ENCODE data around the gene ETV4.

The ETV4 gene

DNA sequence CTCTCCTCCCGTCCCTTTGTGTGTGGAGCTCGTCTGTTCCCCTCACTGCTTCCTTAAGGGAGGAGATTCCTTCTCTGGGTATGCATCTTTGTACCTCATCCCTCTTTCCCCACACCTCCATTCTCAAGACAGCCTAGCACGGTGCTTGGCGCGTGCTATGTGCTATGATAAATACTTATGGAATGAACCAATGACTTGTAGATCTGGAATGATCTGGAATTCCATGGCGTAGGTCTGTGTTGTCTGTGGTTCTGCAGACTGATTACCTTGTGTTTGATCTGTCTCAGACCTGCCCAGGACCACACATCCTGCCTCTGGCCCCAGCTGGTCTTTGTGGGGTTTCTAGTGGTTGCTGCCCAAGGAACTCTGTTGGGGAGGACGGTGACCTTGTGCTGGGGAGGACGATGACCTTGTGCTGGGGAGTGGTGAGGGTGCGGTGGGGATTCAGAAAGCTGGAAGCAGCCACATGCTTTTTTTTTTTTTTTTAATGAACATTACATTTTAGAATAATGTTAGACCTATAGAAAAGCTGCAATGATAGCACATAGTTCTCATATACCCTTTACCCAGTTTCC, 33.5 kb upstream of the ETV4 start:
- Histone ChIP-seq H3K36me3 (ENCODE audit: insufficient read depth, low read depth, low read length) (no peaks in the 10 kb centered on the region), H3K27me3 (ENCODE audit: insufficient read depth, low read length) (no peaks in the 10 kb centered on the region), H3K9ac (ENCODE audit: low read depth, low read length) (peak overlapping the region; percentile 43; the same call in 1 of the 2 replicates), H3K27ac (ENCODE audit: low read length) (no peak overlapping the region), H3K9me3 (ENCODE audit: insufficient read depth, low read depth, low read length) (no peaks in the 10 kb centered on the region), H3K4me3 (ENCODE audit: low read length) (no peak overlapping the region), H3K4me1 (ENCODE audit: insufficient read depth, low read length) (peaks cover 23% of the 10 kb centered on the region)

DNA sequence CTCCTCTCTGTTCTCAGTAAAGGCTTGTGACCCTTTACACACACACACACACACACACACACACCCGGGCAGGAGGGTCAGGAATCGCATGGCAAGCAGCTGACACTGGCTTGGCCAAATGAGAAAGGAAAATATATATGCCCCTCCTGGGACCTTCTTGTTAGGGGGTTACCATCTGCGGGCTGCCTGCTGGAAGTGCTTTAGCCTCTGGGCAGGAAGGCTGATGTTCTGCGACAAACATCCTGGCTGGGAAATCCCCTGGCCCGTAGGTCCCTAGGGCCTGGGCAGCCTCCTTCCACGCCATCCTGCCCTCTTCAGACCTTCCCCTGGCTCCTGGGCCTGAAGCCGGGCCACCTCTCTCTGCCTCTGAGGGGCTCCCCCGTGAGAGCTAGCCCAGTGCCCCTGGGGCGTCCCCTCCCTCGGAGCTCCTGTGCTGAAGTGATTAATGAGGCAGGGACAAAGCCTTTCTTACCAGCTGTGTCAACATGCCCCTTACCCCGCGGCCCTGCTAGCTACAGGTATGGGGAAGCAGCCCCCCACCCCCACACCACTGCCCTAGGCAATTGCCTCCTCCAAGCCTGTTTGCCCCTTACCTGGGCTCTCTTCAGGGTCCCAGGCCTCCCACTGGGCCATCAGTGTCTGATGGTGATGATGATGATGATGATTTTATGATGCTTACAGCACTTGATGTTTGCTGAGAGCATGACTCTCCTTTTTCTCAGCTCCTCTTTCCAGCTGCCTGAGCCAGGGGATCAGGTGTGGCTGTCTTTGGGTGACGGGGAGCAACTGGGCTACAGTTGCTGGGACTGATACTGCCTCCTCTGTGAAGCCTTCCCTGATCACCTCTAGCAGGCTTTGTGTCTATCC, 32.8 kb upstream of the ETV4 start:
- Histone ChIP-seq H3K27me3 (ENCODE audit: insufficient read depth, low read length) (no peaks in the 10 kb centered on the region), H3K9ac (ENCODE audit: low read depth, low read length) (peak overlapping the region; percentile 43; the same call in 1 of the 2 replicates), H3K27ac (ENCODE audit: low read length) (no peak overlapping the region), H3K4me3 (ENCODE audit: low read length) (no peak overlapping the region), H3K4me1 (ENCODE audit: insufficient read depth, low read length) (peaks cover 23% of the 10 kb centered on the region), H3K36me3 (ENCODE audit: insufficient read depth, low read depth, low read length) (no peaks in the 10 kb centered on the region), H3K9me3 (ENCODE audit: insufficient read depth, low read depth, low read length) (no peaks in the 10 kb centered on the region)

GRCh38 chr17:43578404-43578698, 32.2 kb upstream of the ETV4 start:
- Histone ChIP-seq H3K4me3 (ENCODE audit: low read length) (no peak overlapping the region), H3K9ac (ENCODE audit: low read depth, low read length) (no peak overlapping the region; the same call in 1 of the 2 replicates), H3K4me1 (ENCODE audit: insufficient read depth, low read length) (peaks cover 23% of the 10 kb centered on the region), H3K27ac (ENCODE audit: low read length) (no peak overlapping the region), H3K27me3 (ENCODE audit: insufficient read depth, low read length) (no peaks in the 10 kb centered on the region), H3K36me3 (ENCODE audit: insufficient read depth, low read depth, low read length) (no peaks in the 10 kb centered on the region), H3K9me3 (ENCODE audit: insufficient read depth, low read depth, low read length) (no peaks in the 10 kb centered on the region)

- no peak overlapping the region for H3K9ac ChIP-seq (ENCODE audit: low read depth, low read length)
- no peak overlapping the region for H3K27ac ChIP-seq (ENCODE audit: low read length)
- no peaks in the 10 kb centered on the region for H3K9me3 ChIP-seq (ENCODE audit: insufficient read depth, low read depth, low read length)
- peaks cover 23% of the 10 kb centered on the region for H3K4me1 ChIP-seq (ENCODE audit: insufficient read depth, low read length)
- H3K27me3 ChIP-seq (ENCODE audit: insufficient read depth, low read length) = no peaks in the 10 kb centered on the region
- no peak overlapping the region for H3K4me3 ChIP-seq (ENCODE audit: low read length)
- H3K36me3 ChIP-seq (ENCODE audit: insufficient read depth, low read depth, low read length) = no peaks in the 10 kb centered on the region
Observed at GRCh38 chr17:43577664-43578403, 31.7 kb upstream of the ETV4 start.

- Histone ChIP-seq H3K4me1 (ENCODE audit: insufficient read depth, low read length) (peaks cover 23% of the 10 kb centered on the region), H3K27ac (ENCODE audit: low read length) (no peak overlapping the region)
Observed at GRCh38 chr17:43576563-43577229, 30.6 kb upstream of the ETV4 start.

GRCh38 chr17:43574896-43575525, 28.9 kb upstream of the ETV4 start:
- Histone ChIP-seq H3K9ac (ENCODE audit: low read depth, low read length) (no peak overlapping the region), H3K4me3 (ENCODE audit: low read length) (no peak overlapping the region), H3K4me1 (ENCODE audit: insufficient read depth, low read length) (peaks cover 23% of the 10 kb centered on the region), H3K27me3 (ENCODE audit: insufficient read depth, low read length) (no peaks in the 10 kb centered on the region), H3K9me3 (ENCODE audit: insufficient read depth, low read depth, low read length) (no peaks in the 10 kb centered on the region), H3K27ac (ENCODE audit: low read length) (no peak overlapping the region), H3K36me3 (ENCODE audit: insufficient read depth, low read depth, low read length) (no peaks in the 10 kb centered on the region)

More at GRCh38 chr17:43576563-43577229, 30.6 kb upstream of the ETV4 start:
- H3K27me3 ChIP-seq (ENCODE audit: insufficient read depth, low read length) = no peaks in the 10 kb centered on the region
- H3K9me3 ChIP-seq (ENCODE audit: insufficient read depth, low read depth, low read length) = no peaks in the 10 kb centered on the region
- peak overlapping the region; percentile 46 for H3K4me3 ChIP-seq (ENCODE audit: low read length)
- H3K36me3 ChIP-seq (ENCODE audit: insufficient read depth, low read depth, low read length) = no peaks in the 10 kb centered on the region
- H3K9ac ChIP-seq (ENCODE audit: low read depth, low read length) = no peak overlapping the region

DNA sequence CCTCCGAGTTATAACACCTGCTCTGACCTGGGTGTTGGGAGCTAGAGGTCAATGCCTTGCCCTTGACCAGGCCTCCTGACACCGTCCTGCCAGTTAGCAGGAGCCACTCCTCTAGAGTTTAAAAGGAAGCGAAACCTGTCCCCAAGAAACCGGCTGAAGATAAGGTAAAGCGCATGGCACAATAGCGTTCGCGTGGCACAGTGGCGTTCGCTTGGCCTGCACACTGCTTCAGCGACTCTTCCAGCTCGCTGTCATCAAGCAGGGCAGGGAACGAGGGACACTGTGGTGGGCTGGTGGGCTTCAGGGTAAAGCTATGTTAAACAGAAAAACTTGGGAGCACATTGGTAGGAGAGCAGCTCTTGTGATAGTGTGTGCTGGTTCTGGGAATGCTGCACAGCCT, 28.2 kb upstream of the ETV4 start:
- H3K9ac ChIP-seq (ENCODE audit: low read depth, low read length) = no peak overlapping the region
- no peaks in the 10 kb centered on the region for H3K27me3 ChIP-seq (ENCODE audit: insufficient read depth, low read length)
- no peaks in the 10 kb centered on the region for H3K9me3 ChIP-seq (ENCODE audit: insufficient read depth, low read depth, low read length)
- H3K4me3 ChIP-seq (ENCODE audit: low read length) = no peak overlapping the region
- peaks cover 20% of the 10 kb centered on the region for H3K4me1 ChIP-seq (ENCODE audit: insufficient read depth, low read length)
- no peak overlapping the region for H3K27ac ChIP-seq (ENCODE audit: low read length)
- no peaks in the 10 kb centered on the region for H3K36me3 ChIP-seq (ENCODE audit: insufficient read depth, low read depth, low read length)

GRCh38 chr17:43573579-43574321, 27.6 kb upstream of the ETV4 start:
- H3K27ac ChIP-seq (ENCODE audit: low read length) = no peak overlapping the region
- H3K4me1 ChIP-seq (ENCODE audit: insufficient read depth, low read length) = peaks cover 14% of the 10 kb centered on the region
- H3K36me3 ChIP-seq (ENCODE audit: insufficient read depth, low read depth, low read length) = no peaks in the 10 kb centered on the region
- H3K4me3 ChIP-seq (ENCODE audit: low read length) = no peak overlapping the region
- H3K9me3 ChIP-seq (ENCODE audit: insufficient read depth, low read depth, low read length) = no peaks in the 10 kb centered on the region
- no peaks in the 10 kb centered on the region for H3K27me3 ChIP-seq (ENCODE audit: insufficient read depth, low read length)
- no peak overlapping the region for H3K9ac ChIP-seq (ENCODE audit: low read depth, low read length)

DNA sequence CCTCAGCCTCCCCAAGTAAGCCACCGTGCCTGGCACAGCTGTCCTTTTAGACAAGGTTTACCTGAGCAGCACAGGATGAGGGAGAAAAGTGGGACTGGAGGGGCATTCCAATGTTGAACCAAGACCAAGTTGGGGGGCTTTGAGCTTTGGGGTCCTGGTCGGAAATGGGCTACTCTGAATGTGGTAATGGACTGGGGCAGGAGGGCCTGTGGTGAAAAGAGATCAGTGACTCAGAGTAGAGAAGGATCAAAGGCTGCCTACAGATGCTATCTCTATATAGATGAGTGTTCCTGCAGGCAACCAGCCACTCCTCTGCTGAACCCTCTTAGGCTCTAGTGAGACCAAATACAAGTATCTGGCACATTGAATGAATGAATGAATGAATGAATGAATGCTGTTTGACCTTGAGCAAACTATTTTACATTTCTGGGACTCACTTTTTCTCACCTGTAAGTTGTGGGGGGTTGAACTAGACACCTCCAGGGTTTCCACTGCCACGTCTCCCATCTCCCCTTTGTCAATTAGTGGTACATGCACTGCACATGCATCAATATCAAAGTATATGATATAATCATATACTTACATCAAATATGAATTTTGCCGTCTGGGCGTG, 26.3 kb upstream of the ETV4 start:
- Histone ChIP-seq H3K4me1 (ENCODE audit: insufficient read depth, low read length) (peaks cover 2% of the 10 kb centered on the region), H3K27me3 (ENCODE audit: insufficient read depth, low read length) (no peaks in the 10 kb centered on the region), H3K36me3 (ENCODE audit: insufficient read depth, low read depth, low read length) (no peaks in the 10 kb centered on the region), H3K9ac (ENCODE audit: low read depth, low read length) (no peak overlapping the region), H3K27ac (ENCODE audit: low read length) (no peak overlapping the region), H3K9me3 (ENCODE audit: insufficient read depth, low read depth, low read length) (no peaks in the 10 kb centered on the region), H3K4me3 (ENCODE audit: low read length) (no peak overlapping the region)

DNA sequence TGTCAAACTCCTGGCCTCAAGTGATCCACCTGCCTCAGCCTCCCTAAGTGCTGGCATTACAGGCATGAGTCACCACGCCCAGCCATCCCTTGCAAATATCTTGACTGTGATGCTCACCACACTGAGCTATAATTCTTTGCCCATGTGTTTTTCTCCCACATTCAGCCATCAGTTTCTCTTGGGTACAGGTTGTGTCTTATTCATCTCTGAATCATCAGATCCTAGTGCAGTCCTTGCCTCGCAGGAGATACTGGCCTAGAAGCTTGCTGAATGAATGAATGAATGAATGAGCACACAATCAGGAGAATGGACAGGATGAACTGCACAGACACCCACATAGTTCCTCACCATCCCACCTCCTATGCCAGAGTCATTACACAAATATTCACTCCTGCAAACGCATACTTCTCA, 24.4 kb upstream of the ETV4 start:
- Histone ChIP-seq H3K9ac (ENCODE audit: low read depth, low read length) (no peak overlapping the region), H3K9me3 (ENCODE audit: insufficient read depth, low read depth, low read length) (no peaks in the 10 kb centered on the region), H3K36me3 (ENCODE audit: insufficient read depth, low read depth, low read length) (no peaks in the 10 kb centered on the region), H3K4me3 (ENCODE audit: low read length) (no peak overlapping the region), H3K4me1 (ENCODE audit: insufficient read depth, low read length) (no peaks in the 10 kb centered on the region), H3K27me3 (ENCODE audit: insufficient read depth, low read length) (no peaks in the 10 kb centered on the region), H3K27ac (ENCODE audit: low read length) (no peak overlapping the region)

Data from iPS-20b (cell line).